ENCODE data around the gene PLCD3. TPM values are rescaled to one million over a fixed set of nuclear protein-coding genes. Genes with fewer than 3 reads are reported as not detected.

The PLCD3 gene
- polyA plus RNA-seq, 1 experiment, result 81.6 TPM

DNA sequence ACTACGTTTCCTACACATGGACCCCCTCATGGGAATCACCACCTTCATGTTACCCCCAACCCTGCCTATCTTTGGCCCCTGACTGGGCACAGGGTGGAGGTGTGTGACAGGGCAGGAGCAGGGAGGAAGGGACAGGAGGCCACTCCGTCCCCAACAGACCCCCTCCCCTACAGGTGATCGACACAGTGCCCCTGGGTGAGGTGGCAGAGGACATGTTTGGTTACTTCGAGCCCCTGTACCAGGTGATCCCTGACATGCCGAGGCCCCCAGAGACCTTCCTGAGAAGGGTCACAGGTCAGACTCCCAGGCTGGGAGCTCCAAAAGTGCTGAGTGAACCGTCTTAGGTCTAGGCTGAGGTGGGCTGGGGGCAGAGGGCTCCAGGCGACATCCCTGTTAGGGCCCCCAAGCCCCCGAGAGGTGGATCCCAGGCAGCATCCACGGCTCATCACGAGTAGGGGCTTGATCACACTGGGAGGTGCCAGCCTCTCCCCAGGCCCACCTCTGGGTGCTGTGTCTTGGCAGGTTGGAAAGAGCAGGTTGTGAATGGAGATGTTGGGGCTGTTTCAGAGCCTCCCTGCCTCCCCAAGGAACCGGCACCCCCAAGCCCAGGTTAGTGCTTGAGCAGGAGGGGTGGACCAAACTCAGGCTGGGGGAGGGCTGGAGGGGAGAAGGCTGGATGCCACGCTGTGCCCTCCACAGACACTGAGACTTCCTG is 4.7 kb upstream of the PLCD3 start:
- CTCF ChIA-PET, result interaction anchor here (2.1 to 7.3 kb wide), 7 partner anchors 13 to 83 kb away, joined by 9 to 204 read pairs (median 25); partner anchors contain the start of genes FMNL1, HEXIM1 and HEXIM2
- no peak for DNase-seq (ENCODE audit: low read depth)

DNA sequence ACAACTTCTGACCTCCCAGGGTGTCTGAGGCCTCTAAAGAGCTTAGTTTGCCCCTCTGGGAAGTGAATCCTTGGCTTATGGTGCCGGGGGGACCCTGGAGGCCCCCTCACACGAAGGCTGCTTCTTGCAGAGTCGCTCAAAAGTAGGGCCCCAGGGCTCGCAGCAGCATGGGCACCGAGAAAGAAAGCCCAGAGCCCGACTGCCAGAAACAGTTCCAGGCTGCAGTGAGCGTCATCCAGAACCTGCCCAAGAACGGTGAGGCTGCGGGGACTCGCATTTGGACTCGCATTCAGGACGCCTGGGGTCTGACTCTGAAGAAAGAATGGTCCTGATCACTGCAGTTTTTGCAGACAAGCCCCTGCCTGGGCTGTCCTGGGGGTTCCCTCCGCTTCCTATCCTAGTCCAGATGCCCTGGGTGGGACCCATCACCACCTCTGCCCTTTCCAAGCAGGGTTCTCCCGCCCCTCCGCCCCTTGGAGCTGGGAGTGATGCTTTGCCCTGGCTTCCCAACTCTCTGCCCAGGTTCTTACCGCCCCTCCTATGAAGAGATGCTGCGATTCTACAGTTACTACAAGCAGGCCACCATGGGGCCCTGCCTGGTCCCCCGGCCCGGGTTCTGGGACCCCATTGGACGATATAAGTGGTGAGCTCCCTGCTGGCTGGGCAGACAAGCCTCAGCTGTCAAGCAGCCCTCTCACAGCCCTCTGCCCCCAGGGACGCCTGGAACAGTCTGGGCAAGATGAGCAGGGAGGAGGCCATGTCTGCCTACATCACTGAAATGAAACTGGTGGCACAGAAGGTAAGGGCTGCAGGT is 3.9 kb upstream of the PLCD3 start:
- ChIA-PET POLR2A (interaction anchor here (0.6 kb wide), 3 partner anchors 7 to 16 kb away, joined by 3 to 10 read pairs (median 7); partner anchors contain the start of gene HEXIM1), CTCF (interaction anchor here (0.6 to 7.3 kb wide), 87 partner anchors 8 to 364 kb away, joined by 3 to 204 read pairs (median 6); partner anchors contain the start of genes DCAKD, EFTUD2, FMNL1 and HEXIM1)
- Histone ChIP-seq H3K27me3 (ENCODE audit: control insufficient read depth, insufficient read depth, low read length) (no peaks in the 10 kb centered on the region), H3K36me3 (ENCODE audit: control insufficient read depth, insufficient read depth, low read length) (no peaks in the 10 kb centered on the region), H3K4me3 (ENCODE audit: low read depth, low read length) (peak overlapping the region; percentile 83)
- TF ChIP-seq, protein P1, sequence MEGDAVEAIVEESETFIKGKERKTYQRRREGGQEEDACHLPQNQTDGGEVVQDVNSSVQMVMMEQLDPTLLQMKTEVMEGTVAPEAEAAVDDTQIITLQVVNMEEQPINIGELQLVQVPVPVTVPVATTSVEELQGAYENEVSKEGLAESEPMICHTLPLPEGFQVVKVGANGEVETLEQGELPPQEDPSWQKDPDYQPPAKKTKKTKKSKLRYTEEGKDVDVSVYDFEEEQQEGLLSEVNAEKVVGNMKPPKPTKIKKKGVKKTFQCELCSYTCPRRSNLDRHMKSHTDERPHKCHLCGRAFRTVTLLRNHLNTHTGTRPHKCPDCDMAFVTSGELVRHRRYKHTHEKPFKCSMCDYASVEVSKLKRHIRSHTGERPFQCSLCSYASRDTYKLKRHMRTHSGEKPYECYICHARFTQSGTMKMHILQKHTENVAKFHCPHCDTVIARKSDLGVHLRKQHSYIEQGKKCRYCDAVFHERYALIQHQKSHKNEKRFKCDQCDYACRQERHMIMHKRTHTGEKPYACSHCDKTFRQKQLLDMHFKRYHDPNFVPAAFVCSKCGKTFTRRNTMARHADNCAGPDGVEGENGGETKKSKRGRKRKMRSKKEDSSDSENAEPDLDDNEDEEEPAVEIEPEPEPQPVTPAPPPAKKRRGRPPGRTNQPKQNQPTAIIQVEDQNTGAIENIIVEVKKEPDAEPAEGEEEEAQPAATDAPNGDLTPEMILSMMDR (IDR thresholded peaks at IDR 0.05; ENCODE audit: insufficient read depth, low read depth, low read length), result no peak
- DNase-seq (ENCODE audit: low read depth), result no peak

More for the DNA sequence above, 4.7 kb upstream of the PLCD3 start:
- no peaks in the 10 kb centered on the region for H3K27me3 ChIP-seq (ENCODE audit: control insufficient read depth, insufficient read depth, low read length)
- POLR2A ChIA-PET, result no interaction called here
- no peak overlapping the region for H3K4me3 ChIP-seq (ENCODE audit: low read depth, low read length)
- no peaks in the 10 kb centered on the region for H3K36me3 ChIP-seq (ENCODE audit: control insufficient read depth, insufficient read depth, low read length)
- TF ChIP-seq, protein P1 (IDR thresholded peaks at IDR 0.05; ENCODE audit: insufficient read depth, low read depth, low read length), result no peak

DNA sequence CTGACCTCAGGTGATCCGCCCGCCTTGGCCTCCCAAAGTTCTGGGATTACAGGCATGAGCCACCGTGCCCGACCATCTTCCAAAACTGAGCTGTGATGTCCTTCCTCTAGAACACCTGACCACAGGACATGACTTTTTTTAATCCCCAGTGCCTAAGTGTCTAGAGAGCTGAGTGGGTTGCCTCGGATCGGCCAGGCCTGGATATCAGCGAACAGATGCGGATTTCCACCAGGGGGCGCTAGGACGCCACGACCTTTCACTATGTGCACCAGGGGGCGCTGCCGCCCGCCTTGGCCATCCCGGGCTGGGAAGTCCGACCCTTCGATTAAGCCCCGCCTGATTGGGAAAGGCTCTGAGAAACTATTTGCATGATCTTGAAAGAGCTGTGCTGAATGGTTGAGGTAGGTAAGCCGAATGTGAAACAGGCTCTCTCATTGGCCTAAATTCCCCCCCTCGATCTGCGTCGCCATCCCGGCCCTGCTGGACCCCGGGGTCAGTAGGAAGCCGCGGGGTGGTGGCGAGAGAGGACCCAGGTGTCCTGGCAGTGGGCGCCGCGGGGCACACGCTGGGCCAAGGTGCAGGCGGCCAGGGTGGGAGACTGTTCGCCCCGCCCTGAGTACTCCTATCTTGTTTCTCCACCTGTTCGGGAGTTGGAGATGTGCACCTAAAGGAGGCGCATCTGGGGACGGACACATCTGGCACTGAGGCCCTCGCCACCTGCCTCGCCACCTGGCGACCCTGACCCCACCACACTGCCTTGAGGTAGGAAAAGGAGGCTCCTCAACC is 3.1 kb upstream of the PLCD3 start, which contains the start of gene ACBD4:
ACBD4 (plus strand) TSS at position 496 of the 786 bp plus-strand sequence. CDS start 458 bp downstream, outside the sequence.
- Histone ChIP-seq H3K4me3 (ENCODE audit: low read depth, low read length) (peak within 1 kb of the TSS; percentile 83), H3K36me3 (ENCODE audit: control insufficient read depth, insufficient read depth, low read length) (no peaks in the 10 kb centered on the region), H3K27me3 (ENCODE audit: control insufficient read depth, insufficient read depth, low read length) (no peaks in the 10 kb centered on the region)
- ChIA-PET CTCF (interaction anchor here (0.6 to 7.3 kb wide), 91 partner anchors 9 to 363 kb away, joined by 3 to 204 read pairs (median 6); partner anchors contain the start of genes DCAKD, EFTUD2, FMNL1 and HEXIM1), POLR2A (interaction anchor here (0.6 kb wide), 3 partner anchors 8 to 17 kb away, joined by 3 to 10 read pairs (median 7); partner anchors contain the start of gene HEXIM1)
- TF ChIP-seq, protein P1 (IDR thresholded peaks at IDR 0.05; ENCODE audit: insufficient read depth, low read depth, low read length), result peak; percentile 100
- peak; percentile 79 for DNase-seq (ENCODE audit: low read depth)

DNA sequence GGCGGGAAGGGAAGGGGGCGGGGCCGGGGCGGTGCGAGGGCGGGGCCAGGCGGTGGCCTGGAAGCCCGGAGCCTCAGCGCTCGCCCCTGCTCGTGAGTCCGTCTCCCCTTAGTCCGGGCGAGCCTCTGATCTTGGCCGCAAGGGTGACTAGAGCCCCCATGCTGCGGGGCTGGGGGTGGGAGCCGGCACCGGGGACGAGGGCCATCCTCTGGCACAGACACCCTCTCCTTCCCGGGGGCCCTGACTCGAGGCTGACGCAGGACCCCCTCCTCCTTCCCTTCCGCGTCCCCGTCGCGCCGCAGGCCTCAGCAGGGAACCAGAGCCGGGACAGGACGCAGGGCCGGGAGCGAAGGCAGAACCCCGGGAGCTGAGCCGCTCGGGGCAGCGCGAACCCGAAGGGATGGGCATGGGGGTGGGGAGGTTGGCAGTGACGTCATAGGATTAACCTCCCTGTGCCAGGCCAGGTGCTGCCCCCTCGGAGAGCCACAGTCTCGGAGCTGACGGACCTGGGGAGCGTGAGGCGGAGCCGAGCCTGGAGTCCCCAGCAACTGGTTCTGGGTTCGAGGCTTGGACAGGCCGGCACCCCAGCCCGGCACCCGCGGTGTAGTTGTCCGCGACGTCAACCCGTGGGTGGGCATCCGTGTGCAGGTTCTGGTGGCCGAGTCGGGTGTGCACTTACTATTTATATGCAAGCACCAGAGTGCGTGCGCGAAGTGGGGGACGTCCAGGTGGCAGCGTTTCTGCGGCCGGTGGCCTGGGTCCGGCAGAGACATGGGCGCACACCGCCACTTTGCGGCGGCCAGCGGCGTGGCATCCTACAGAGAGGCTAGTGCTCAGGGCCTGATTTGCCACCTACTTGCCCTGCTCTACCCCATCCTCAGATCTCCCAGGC is 503 bp upstream of the PLCD3 start:
- Histone ChIP-seq H3K27me3 (ENCODE audit: control insufficient read depth, insufficient read depth, low read length) (no peaks in the 10 kb centered on the region), H3K4me3 (ENCODE audit: low read depth, low read length) (peak overlapping the region; percentile 66), H3K36me3 (ENCODE audit: control insufficient read depth, insufficient read depth, low read length) (no peaks in the 10 kb centered on the region)
- ChIA-PET POLR2A (no interaction called here), CTCF (interaction anchor here (0.6 to 7.3 kb wide), 27 partner anchors 9 to 1057 kb away, joined by 3 to 131 read pairs (median 4); partner anchors contain the start of gene HEXIM1)
- DNase-seq (ENCODE audit: low read depth), result no peak
- TF ChIP-seq, protein P1 (IDR thresholded peaks at IDR 0.05; ENCODE audit: insufficient read depth, low read depth, low read length), result peak; percentile 94
